Measurements from ENCODE around the gene NR3C1. TPM values are rescaled to one million over a fixed set of nuclear protein-coding genes. Genes with fewer than 3 reads are reported as not detected.

Gene NR3C1
- total RNA-seq, 1 donor = 168 TPM

DNA sequence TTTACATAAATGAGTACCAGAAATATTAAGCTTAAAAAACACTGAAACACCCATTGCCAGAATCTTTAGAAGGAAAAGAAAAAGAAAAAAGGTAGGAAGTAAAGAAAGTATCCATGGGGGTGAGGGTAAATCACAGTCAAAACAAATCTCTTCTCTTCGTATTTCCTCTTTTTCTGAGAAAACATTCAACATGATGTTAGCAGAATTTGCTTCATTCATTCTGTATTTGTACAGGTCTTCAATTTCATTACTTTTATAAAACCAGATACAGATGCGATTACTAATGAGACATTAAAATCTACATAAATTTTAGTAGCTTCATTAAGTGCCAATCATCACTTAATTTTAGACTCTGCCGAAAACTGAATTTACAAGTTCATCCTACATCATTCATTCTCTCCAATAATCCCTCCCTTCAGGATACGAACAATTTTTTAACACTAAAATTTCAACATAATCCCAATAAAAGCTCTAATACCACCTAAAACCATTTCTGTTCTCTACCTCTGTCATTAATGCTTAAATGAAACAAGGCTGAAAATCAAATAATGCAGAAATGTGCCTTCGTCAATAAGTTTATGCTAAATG is 7.0 kb downstream of the NR3C1 start:
- H3K4me3 ChIP-seq (ENCODE audit: low read length) = no peak overlapping the region
- no peaks in the 10 kb centered on the region for H3K27me3 ChIP-seq (ENCODE audit: insufficient read depth, low read length)
- H3K9me3 ChIP-seq (ENCODE audit: low read depth, low read length) = no peaks in the 10 kb centered on the region
- peaks cover 39% of the 10 kb centered on the region for H3K4me1 ChIP-seq (ENCODE audit: insufficient read depth, low read length)

DNA sequence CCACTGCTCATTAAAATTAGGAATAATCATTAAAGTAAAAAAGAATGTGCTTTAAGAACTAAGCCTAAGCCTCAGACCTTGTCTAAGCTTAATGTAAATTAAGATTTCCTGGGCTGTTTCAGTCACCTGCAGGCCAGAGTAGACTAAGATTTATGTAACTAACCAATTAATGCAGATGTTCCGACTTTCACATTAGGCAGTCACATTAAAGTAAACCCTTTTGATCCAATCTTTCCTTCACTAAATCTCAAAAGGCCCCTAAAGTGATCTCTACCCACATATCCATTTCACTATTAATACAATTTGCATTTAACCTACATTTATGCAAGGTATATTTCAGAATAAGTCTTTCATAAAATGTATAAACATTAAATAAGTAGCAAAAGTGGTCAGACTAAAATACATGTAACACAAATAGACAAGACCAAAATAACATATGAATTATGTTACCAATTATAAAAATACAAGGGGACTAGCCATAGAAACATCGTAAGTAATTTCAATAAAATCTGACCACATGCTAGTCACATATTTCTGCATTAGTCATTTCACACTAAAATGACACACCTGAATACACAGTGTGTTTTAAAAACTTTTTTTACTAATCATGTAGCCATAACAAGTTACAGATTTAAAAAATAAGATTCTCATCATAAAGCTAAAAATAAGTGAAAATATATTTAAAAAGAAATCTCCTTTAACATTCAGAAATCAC is 7.7 kb downstream of the NR3C1 start:
- H3K27me3 ChIP-seq (ENCODE audit: insufficient read depth, low read length) = no peaks in the 10 kb centered on the region
- H3K4me3 ChIP-seq (ENCODE audit: low read length) = no peak overlapping the region
- H3K4me1 ChIP-seq (ENCODE audit: insufficient read depth, low read length) = peaks cover 32% of the 10 kb centered on the region

DNA sequence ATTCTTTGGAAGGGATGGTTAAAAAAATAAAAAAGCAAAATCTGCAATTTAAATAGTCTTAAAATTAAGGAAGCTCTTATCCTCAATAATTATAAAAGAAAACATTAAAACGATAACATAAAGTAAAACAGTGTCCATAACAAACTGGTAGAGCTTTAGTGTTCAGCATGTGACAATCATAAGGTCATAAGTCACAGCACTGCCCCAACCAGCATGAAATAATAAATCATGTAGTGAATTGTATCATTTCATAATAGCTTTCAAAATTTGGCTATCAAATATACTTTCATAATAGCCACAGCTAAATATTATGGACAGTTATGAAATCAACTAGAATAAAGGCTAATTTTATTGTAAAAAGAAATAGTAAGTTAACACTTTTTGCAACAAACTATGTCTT is 10.0 kb downstream of the NR3C1 start:
- no peaks in the 10 kb centered on the region for H3K9me3 ChIP-seq (ENCODE audit: low read depth, low read length)
- H3K27me3 ChIP-seq (ENCODE audit: insufficient read depth, low read length) = no peaks in the 10 kb centered on the region
- H3K4me1 ChIP-seq (ENCODE audit: insufficient read depth, low read length) = peaks cover 13% of the 10 kb centered on the region
- H3K4me3 ChIP-seq (ENCODE audit: low read length) = no peak overlapping the region

More for the DNA sequence above, 7.7 kb downstream of the NR3C1 start:
- H3K9me3 ChIP-seq (ENCODE audit: low read depth, low read length) = no peaks in the 10 kb centered on the region

DNA sequence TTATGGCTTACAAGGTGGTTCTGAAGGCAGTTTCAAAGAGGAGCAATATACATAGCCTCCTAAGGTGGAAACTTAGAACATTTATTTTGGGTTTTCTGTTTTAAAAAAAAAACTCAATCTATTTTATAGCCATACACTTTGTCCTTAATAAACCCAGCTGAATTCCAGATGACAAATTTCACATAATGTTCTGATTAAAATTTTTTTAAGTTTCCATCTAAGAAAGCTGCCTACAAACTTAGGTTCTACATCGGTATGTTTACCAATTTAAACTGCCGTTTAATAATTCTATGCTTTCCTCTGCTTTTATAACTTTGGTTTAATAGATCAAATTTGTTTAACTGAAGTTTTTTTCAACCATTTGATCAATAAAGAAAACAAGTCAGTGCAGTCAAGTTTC is 12.5 kb downstream of the NR3C1 start:
- peaks cover 8% of the 10 kb centered on the region for H3K4me1 ChIP-seq (ENCODE audit: insufficient read depth, low read length)
- no peak overlapping the region for H3K4me3 ChIP-seq (ENCODE audit: low read length)
- no peaks in the 10 kb centered on the region for H3K9me3 ChIP-seq (ENCODE audit: low read depth, low read length)
- no peaks in the 10 kb centered on the region for H3K27me3 ChIP-seq (ENCODE audit: insufficient read depth, low read length)

DNA sequence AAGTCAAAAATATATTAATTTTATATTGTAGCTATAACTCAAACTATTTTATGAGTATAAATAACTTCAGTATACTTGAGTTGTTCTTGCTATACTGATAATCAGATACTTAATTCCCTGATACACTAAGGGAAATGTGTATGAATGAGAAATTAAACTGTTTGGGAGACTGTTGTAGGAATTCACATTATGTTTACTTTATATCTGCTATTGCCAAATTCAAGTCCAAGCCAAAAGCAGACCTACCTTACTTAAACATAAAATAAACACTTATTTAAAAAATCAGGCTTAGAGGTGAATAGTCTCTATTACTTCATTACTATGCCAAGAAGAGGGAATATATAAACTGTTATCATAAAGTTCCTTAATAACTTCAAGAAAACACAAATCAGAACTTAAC is 13.2 kb downstream of the NR3C1 start:
- Histone ChIP-seq H3K27me3 (ENCODE audit: insufficient read depth, low read length) (no peaks in the 10 kb centered on the region), H3K4me1 (ENCODE audit: insufficient read depth, low read length) (peaks cover 3% of the 10 kb centered on the region), H3K9me3 (ENCODE audit: low read depth, low read length) (no peaks in the 10 kb centered on the region), H3K4me3 (ENCODE audit: low read length) (no peak overlapping the region)

DNA sequence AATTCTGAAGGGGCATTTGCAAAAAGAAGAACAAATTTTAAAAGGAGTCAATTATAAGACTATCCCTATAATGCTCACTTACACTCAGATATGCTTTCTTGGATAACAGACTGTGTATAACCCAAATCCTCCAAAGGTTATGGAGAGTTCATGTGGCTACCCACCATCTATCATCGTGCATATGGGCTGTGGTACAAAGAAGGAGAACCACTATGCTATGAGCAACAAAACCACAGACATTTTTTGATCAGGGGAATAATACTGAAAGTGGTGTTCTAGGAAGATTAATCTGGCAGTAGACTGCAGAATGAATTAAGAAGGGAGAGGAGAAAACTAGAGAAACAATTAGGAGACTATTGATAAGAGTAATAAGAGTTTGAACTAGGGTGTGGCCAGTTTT is 16.8 kb downstream of the NR3C1 start:
- Histone ChIP-seq H3K4me3 (ENCODE audit: low read length) (no peak overlapping the region), H3K4me1 (ENCODE audit: insufficient read depth, low read length) (peaks cover 13% of the 10 kb centered on the region), H3K27me3 (ENCODE audit: insufficient read depth, low read length) (no peaks in the 10 kb centered on the region), H3K9me3 (ENCODE audit: low read depth, low read length) (no peaks in the 10 kb centered on the region)

DNA sequence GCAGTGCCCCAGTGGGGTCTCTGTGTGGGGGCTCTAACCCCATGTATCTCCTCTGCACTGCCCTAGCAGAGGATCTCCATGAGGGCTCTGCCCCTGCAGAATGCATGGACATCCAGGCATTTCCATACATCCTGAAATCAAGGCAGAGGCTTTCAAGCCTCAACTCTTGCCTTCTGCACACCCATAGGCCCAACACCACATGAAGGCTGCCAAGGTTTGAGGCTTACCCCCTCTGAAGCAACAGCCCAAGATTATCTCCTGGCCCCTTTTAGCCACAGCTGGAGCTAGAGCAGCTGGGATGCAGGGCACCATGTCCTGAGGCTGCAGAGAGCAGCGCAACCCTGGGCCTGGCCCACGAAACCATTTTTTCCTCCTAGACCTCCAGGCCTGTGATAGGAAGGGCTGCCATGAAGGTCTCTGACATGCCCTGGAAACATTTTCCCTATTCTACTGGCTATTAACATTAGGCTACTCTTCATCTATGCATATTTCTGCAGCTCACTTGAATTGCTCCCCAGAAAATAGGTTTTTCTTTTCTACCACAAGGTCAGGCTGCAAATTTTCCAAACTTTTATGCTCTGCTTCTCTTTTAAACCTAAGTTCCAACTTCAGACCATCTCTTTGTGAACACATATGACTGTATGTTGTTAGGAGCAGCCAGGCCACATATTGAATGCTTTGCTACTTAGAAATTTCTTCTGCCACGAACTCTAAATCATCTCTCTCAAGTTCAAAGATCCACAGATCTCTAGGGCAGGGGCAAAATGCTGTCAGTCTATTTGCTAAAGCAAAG is 18.4 kb downstream of the NR3C1 start:
- Histone ChIP-seq H3K27me3 (ENCODE audit: insufficient read depth, low read length) (no peaks in the 10 kb centered on the region), H3K4me1 (ENCODE audit: insufficient read depth, low read length) (peaks cover 19% of the 10 kb centered on the region), H3K4me3 (ENCODE audit: low read length) (no peak overlapping the region), H3K9me3 (ENCODE audit: low read depth, low read length) (no peaks in the 10 kb centered on the region)

DNA sequence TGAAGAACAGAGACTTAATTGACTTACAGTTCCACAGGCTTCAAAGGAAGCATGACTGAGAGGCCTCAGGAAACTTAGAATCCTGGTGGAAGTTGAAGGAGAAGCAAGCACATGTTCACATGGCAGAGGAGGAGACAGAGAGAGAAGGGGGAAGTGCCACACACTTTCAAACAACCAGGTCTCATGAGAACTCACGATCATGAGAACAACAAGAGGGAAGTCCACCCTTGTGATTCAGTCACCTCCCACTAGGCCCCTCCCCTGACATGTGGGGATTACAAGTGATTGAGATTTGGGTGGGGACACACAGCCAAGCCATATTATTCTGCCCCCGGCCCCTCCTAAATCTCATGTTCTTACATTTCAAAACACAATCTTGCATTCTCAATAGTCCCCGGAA is 19.5 kb downstream of the NR3C1 start:
- Histone ChIP-seq H3K27me3 (ENCODE audit: insufficient read depth, low read length) (no peaks in the 10 kb centered on the region), H3K4me3 (ENCODE audit: low read length) (no peak overlapping the region), H3K4me1 (ENCODE audit: insufficient read depth, low read length) (peaks cover 19% of the 10 kb centered on the region), H3K9me3 (ENCODE audit: low read depth, low read length) (no peaks in the 10 kb centered on the region)

DNA sequence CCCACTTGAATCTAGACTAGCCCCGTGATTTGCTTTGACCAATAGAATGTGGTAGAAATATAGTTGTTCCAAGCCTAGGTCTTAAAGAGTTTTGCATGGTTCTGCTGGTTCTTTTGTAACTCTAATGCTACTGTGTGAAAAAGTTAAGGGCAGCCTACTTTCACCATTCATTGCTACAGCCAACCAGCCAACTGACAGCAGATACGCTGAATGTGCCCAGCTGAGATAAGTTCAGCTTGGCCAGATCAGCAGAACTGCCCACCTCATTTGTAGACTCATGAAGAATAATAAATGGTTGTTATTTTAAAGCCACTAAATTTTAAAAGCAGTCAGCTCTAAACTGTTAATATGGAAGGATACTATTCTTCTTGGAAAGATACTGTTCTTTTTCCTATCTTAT is 23.9 kb downstream of the NR3C1 start:
- peaks cover 30% of the 10 kb centered on the region for H3K4me1 ChIP-seq (ENCODE audit: insufficient read depth, low read length)
- H3K27me3 ChIP-seq (ENCODE audit: insufficient read depth, low read length) = no peaks in the 10 kb centered on the region
- H3K4me3 ChIP-seq (ENCODE audit: low read length) = no peak overlapping the region
- no peaks in the 10 kb centered on the region for H3K9me3 ChIP-seq (ENCODE audit: low read depth, low read length)

DNA sequence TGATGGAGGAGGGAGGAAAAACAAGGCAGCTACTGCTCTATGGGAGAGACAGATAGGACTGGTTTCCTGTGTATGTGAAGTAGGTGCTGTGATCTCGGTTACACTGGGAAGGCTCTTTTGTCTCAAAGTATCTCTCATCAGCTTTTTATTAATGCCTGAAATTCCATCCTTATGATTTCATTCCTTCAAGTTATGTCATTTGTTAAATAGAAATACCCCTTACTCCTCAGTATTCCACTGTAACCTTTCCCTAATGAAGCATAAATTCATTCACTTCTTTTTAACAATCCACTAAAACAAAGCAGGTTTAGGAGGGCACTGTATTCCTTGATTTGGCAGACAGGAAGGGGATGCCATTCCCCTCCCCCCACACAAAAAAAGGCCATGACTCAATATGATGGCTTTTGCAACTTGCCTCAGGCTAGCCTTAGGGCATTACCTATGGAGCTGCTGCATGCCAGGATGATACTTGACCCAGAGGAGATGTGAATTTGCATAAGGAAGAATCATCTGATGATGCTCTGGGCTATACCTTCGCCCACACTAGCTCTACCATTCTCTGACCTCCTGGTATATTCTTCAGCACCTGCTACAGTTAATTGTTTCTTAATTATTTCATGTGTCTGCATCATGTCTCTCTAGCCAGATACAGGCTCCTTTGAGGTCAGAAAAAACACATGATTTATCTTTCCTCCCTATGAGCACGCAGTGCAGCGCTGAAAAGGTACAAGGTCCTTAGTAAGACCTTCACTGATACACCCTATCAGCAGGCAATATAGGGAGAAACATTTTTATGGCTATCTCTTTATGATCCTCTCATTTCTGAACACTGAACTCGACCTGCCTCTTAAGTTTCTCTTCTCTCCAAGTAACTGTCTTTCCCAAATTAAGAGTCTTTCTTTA is 26.3 kb downstream of the NR3C1 start:
- Histone ChIP-seq H3K9me3 (ENCODE audit: low read depth, low read length) (no peaks in the 10 kb centered on the region), H3K4me3 (ENCODE audit: low read length) (no peak overlapping the region), H3K4me1 (ENCODE audit: insufficient read depth, low read length) (peaks cover 17% of the 10 kb centered on the region), H3K27me3 (ENCODE audit: insufficient read depth, low read length) (no peaks in the 10 kb centered on the region)

DNA sequence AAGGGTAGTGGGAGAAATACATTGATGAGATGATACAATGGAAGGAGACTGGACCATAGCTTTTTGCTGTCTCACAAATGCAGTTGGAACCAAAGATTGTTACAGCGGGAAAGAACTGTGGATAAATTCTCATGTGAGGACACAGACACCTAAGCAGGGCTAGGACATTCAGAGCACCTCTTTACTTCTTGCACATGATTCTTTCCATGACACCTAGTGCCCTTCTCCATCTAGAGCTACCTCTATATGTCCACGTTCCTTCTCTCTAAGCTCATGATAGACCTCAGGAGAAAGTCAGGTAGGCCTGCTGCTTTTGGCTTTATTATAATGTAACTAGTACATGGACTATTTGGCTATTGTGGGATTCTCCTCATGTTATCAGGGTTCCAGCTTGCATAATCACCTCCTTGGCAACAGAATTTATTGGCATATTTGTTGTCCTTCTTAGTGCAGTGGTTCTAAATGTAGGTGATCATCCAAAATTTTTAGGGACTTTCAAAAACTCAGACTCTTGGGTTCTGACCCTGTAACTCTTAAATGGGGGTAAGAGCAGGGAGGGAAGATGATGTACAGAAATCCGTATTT is 27.2 kb downstream of the NR3C1 start:
- H3K4me1 ChIP-seq (ENCODE audit: insufficient read depth, low read length) = peaks cover 17% of the 10 kb centered on the region
- H3K27me3 ChIP-seq (ENCODE audit: insufficient read depth, low read length) = no peaks in the 10 kb centered on the region
- no peak overlapping the region for H3K4me3 ChIP-seq (ENCODE audit: low read length)
- no peaks in the 10 kb centered on the region for H3K9me3 ChIP-seq (ENCODE audit: low read depth, low read length)

DNA sequence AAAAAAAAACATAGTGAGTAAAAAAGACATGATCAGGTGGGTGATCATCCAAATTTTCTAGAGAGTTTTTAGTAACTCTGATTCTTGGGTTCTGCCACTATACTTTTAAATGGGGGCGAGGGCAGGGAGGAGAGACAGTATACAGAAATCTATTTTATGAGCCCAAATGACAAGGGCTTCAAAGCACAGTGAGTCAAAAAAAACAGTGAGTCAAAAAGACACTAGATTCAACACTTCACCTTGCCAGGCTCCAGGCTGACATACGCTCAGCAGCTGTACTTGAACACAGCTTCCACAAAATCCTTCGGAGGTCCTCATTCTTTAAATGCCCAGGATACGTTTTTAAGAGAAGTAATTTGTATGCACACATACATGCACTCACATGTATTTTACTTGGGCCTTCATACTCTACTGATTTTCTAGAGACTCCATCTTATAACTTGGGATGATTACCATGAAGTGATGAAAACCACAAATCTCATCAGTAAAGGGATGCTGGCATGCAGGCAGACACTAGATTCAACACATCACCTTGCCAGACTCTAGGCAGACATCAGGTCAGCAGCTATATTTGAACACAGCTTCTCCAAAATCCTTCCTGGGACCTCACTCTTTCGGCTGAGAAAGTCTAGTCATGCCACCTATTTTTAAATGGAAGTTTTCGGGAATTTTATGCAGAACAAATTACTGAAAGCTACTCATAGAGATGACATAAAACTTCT is 28.8 kb downstream of the NR3C1 start:
- Histone ChIP-seq H3K4me1 (ENCODE audit: insufficient read depth, low read length) (peaks cover 11% of the 10 kb centered on the region), H3K27me3 (ENCODE audit: insufficient read depth, low read length) (no peaks in the 10 kb centered on the region), H3K4me3 (ENCODE audit: low read length) (no peak overlapping the region)

DNA sequence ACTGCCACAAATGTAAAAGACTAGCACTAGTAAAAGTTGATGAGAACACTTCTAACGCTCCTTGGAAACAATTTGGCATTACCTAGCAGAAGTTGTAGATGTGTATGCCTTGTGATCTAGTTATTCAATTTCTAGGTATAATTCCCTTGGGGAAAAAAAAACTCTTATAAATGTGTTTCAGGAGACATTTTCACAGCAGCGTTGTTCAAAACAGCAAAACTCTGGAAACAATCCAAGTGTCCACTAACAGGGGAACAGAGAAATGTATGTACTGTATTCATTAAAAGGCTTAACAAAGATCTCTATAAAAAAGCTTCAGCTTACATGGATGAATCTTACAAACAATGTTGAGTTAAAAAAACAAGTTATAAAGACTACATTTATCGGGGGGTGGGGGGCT is 30.4 kb downstream of the NR3C1 start:
- Histone ChIP-seq H3K4me1 (ENCODE audit: insufficient read depth, low read length) (peaks cover 16% of the 10 kb centered on the region), H3K27me3 (ENCODE audit: insufficient read depth, low read length) (no peaks in the 10 kb centered on the region), H3K4me3 (ENCODE audit: low read length) (no peak overlapping the region), H3K9me3 (ENCODE audit: low read depth, low read length) (no peaks in the 10 kb centered on the region)

More for the DNA sequence above, 28.8 kb downstream of the NR3C1 start:
- H3K9me3 ChIP-seq (ENCODE audit: low read depth, low read length) = no peaks in the 10 kb centered on the region

Data from mononuclear cell (primary cell).